DMS 273 treated with DMSO at 0.1 percent for 48 hours (cell line): ENCODE measurements around the gene MAP6.
A peak's percentile ranks its signal among the peaks of the same experiment; 100 is the strongest.

Experiments
- DNase-seq: peaks from one replicate; lab custom pipeline; 2025; lab: John Stamatoyannopoulos, UW

The MAP6 gene

GRCh38 chr11:75549370-75549958, 119.4 kb downstream of the MAP6 start:
- DNase-seq: no peak

- no peak for DNase-seq
Measured at GRCh38 chr11:75548595-75549272, 120.1 kb downstream of the MAP6 start.

- DNase-seq: no peak
Measured at GRCh38 chr11:75547617-75548058, 121.2 kb downstream of the MAP6 start.

GRCh38 chr11:75547177-75547576, 121.7 kb downstream of the MAP6 start:
- no peak for DNase-seq

- no peak for DNase-seq
Measured at GRCh38 chr11:75543806-75544205, 125.0 kb downstream of the MAP6 start.

- no peak for DNase-seq
Measured at GRCh38 chr11:75542088-75542438, 126.8 kb downstream of the MAP6 start.

GRCh38 chr11:75541193-75542087, 127.4 kb downstream of the MAP6 start:
- DNase-seq: no peak

- DNase-seq: peak; percentile 17
Measured at GRCh38 chr11:75539459-75540334, 129.1 kb downstream of the MAP6 start.

- no peak for DNase-seq
Measured at GRCh38 chr11:75538150-75538942, 130.5 kb downstream of the MAP6 start.

GRCh38 chr11:75537740-75538139, 131.1 kb downstream of the MAP6 start:
- DNase-seq: no peak
